GM21576 (cell line): Measurements from ENCODE around the gene TRPM5.

Experiments used
- ATAC-seq: cut with Tn5 transposase; IDR thresholded peaks from one replicate; pipeline ENCODE4 v1.9.1; 2021; ENCODE audit warnings: mild to moderate bottlenecking, moderate library complexity; ENCODE audit not compliant: unreplicated experiment

Gene TRPM5

GRCh38 chr11:2437516-2437915 lies 6.8 kb downstream of the TRPM5 start:
- no peak for ATAC-seq

- ATAC-seq, result no peak
These were observed 7.7 kb downstream of the TRPM5 start for GRCh38 chr11:2436521-2437031.

- ATAC-seq, result no peak
These were observed 8.2 kb downstream of the TRPM5 start for GRCh38 chr11:2436013-2436520.

GRCh38 chr11:2435288-2436012 lies 8.9 kb downstream of the TRPM5 start:
- no peak for ATAC-seq

GRCh38 chr11:2434506-2435255 lies 9.6 kb downstream of the TRPM5 start:
- ATAC-seq, result no peak

GRCh38 chr11:2434008-2434407 lies 10.3 kb downstream of the TRPM5 start:
- no peak for ATAC-seq

- no peak for ATAC-seq
These were observed 11.0 kb downstream of the TRPM5 start for GRCh38 chr11:2433106-2433925.

GRCh38 chr11:2432628-2433071 lies 11.7 kb downstream of the TRPM5 start:
- ATAC-seq, result no peak

GRCh38 chr11:2432171-2432621 lies 12.1 kb downstream of the TRPM5 start:
- ATAC-seq, result no peak

GRCh38 chr11:2431395-2431794 lies 12.9 kb downstream of the TRPM5 start:
- no peak for ATAC-seq

GRCh38 chr11:2428322-2428795 lies 16.0 kb downstream of the TRPM5 start:
- ATAC-seq, result no peak

- ATAC-seq, result no peak
These were observed 16.5 kb downstream of the TRPM5 start for GRCh38 chr11:2427721-2428321.

GRCh38 chr11:2426826-2427521 lies 17.3 kb downstream of the TRPM5 start:
- ATAC-seq, result no peak

GRCh38 chr11:2426221-2426620 lies 18.1 kb downstream of the TRPM5 start:
- ATAC-seq, result no peak

- no peak for ATAC-seq
These were observed 18.8 kb downstream of the TRPM5 start for GRCh38 chr11:2425506-2425905.

GRCh38 chr11:2424811-2425495 lies 19.4 kb downstream of the TRPM5 start:
- no peak for ATAC-seq

GRCh38 chr11:2423157-2424025 lies 20.9 kb downstream of the TRPM5 start:
- ATAC-seq, result no peak

- ATAC-seq, result no peak
These were observed 21.7 kb downstream of the TRPM5 start for GRCh38 chr11:2422461-2423156.
